ENCODE results near the gene GLYATL2.

Gene GLYATL2

DNA sequence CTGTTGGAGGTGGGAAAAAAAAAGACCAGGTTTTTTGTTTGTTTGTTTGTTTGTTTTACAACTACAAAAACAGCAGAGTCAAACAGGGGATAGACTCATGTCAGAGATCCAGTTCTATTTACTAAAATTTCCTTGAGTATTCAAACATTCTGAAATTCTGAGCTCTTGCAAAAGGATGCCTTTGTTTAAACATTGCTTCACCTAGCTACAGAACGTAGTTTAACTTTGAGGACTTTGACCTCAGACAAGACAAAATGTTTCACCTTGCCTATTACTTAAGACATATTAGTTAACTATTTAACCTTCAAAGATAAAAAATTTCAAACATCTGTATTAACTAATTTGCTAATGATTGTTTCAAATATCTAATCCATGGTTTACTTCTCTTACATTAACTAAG is 36.1 kb upstream of the GLYATL2 start:
- H2AFZ ChIP-seq (ENCODE audit: low read depth, low read length) = no peak overlapping the region
- H4K20me1 ChIP-seq (ENCODE audit: insufficient read depth, low read length) = no peaks in the 10 kb centered on the region
- no peak overlapping the region for H3K4me2 ChIP-seq (ENCODE audit: low read length)
- H3K27me3 ChIP-seq (ENCODE audit: low read depth, low read length) = no peaks in the 10 kb centered on the region
- no peak overlapping the region for H3K27ac ChIP-seq (ENCODE audit: low read length)
- H3K4me3 ChIP-seq (ENCODE audit: low read length) = no peak overlapping the region
- H3K9me3 ChIP-seq (ENCODE audit: insufficient read depth, low read length) = no peaks in the 10 kb centered on the region
- no peaks in the 10 kb centered on the region for H3K4me1 ChIP-seq (ENCODE audit: low read length)
- TF ChIP-seq CTCF (IDR thresholded peaks at IDR 0.05; ENCODE audit: low read depth, low read length) = no peak
- TF ChIP-seq EZH2phosphoT487 (IDR thresholded peaks at IDR 0.05; ENCODE audit: low read depth) = no peak
- no peaks in the 10 kb centered on the region for H3K79me2 ChIP-seq (ENCODE audit: low read length)
- H3K9ac ChIP-seq (ENCODE audit: low read length) = no peak overlapping the region
- H3K36me3 ChIP-seq (replicated peaks; ENCODE audit: low read depth, low read length) = no peaks in the 10 kb centered on the region

DNA sequence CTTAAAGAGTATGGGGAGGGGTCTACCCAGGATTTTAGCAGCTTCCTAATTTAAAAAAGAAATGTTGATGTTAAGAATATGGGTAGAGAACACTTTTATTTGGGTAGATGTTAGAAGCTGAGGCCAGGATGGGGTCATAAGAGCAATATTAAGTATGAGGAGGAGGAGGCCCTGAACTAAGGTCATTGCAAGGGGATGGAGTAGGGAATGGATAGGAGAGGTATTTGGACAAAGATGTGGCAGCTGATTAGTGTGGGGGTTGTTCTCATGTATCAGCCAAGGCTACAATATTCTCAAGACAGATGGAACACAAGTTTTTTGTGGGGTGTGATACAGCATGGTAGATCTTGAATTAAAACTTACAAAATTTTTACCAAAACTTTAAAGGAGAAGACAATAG is 35.7 kb upstream of the GLYATL2 start:
- H3K79me2 ChIP-seq (ENCODE audit: low read length) = no peaks in the 10 kb centered on the region
- H4K20me1 ChIP-seq (ENCODE audit: insufficient read depth, low read length) = no peaks in the 10 kb centered on the region
- H3K4me3 ChIP-seq (ENCODE audit: low read length) = no peak overlapping the region

DNA sequence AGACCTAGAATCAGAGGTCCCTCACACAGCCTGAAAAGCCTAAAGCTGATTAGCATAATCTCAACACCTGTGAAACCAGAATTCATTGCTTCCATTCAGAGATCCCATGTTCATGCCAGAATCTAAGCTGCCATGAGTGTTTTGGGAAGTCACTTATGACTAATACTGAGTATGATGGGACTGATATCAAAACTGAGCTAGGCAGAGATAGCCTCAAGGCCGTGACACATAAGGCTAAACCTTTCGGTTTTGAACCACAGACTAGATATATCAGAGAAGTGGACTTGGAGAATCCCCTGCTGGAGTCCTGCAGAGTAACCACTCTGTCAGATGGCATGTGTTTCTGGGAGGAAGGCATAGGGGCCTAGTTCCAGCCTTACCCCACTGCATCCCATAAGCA is 23.1 kb upstream of the GLYATL2 start:
- H4K20me1 ChIP-seq (ENCODE audit: insufficient read depth, low read length) = no peaks in the 10 kb centered on the region
- H3K9ac ChIP-seq (ENCODE audit: low read length) = no peak overlapping the region
- no peak overlapping the region for H3K4me3 ChIP-seq (ENCODE audit: low read length)
- no peaks in the 10 kb centered on the region for H3K27me3 ChIP-seq (ENCODE audit: low read depth, low read length)
- H3K9me3 ChIP-seq (ENCODE audit: insufficient read depth, low read length) = no peaks in the 10 kb centered on the region
- no peaks in the 10 kb centered on the region for H3K4me1 ChIP-seq (ENCODE audit: low read length)
- H3K4me2 ChIP-seq (ENCODE audit: low read length) = no peak overlapping the region
- H2AFZ ChIP-seq (ENCODE audit: low read depth, low read length) = no peak overlapping the region
- TF ChIP-seq EZH2phosphoT487 (IDR thresholded peaks at IDR 0.05; ENCODE audit: low read depth) (no peak), CTCF (IDR thresholded peaks at IDR 0.05; ENCODE audit: low read depth, low read length) (no peak)
- H3K36me3 ChIP-seq (replicated peaks; ENCODE audit: low read depth, low read length) = no peaks in the 10 kb centered on the region
- H3K79me2 ChIP-seq (ENCODE audit: low read length) = no peaks in the 10 kb centered on the region
- no peak overlapping the region for H3K27ac ChIP-seq (ENCODE audit: low read length)

More for the DNA sequence above, 35.7 kb upstream of the GLYATL2 start:
- no peak overlapping the region for H3K4me2 ChIP-seq (ENCODE audit: low read length)
- H3K9me3 ChIP-seq (ENCODE audit: insufficient read depth, low read length) = no peaks in the 10 kb centered on the region
- TF ChIP-seq CTCF (IDR thresholded peaks at IDR 0.05; ENCODE audit: low read depth, low read length) = no peak
- TF ChIP-seq EZH2phosphoT487 (IDR thresholded peaks at IDR 0.05; ENCODE audit: low read depth) = no peak
- no peaks in the 10 kb centered on the region for H3K4me1 ChIP-seq (ENCODE audit: low read length)
- H3K9ac ChIP-seq (ENCODE audit: low read length) = no peak overlapping the region
- no peak overlapping the region for H3K27ac ChIP-seq (ENCODE audit: low read length)
- H3K27me3 ChIP-seq (ENCODE audit: low read depth, low read length) = no peaks in the 10 kb centered on the region
- H3K36me3 ChIP-seq (replicated peaks; ENCODE audit: low read depth, low read length) = no peaks in the 10 kb centered on the region
- H2AFZ ChIP-seq (ENCODE audit: low read depth, low read length) = no peak overlapping the region

DNA sequence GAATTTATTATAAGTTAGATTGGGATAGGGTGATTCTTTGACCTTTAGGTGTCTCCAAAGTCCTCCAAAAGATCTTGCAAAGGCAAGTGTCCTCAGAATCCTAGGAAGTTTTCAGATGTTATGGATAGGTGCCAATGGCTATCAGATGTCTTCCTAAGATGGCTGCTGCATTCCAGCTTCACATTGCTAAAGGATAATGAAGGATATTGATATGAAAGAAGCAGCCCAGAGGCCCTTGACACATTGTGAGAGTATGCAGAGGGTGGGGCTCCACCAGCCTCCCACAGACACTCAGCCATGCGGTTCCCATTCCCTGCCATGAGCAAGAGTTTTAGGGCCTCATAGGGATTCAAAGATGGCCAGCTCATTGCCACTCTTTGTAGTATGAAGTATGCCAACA is 22.3 kb upstream of the GLYATL2 start:
- Histone ChIP-seq H3K79me2 (ENCODE audit: low read length) (no peaks in the 10 kb centered on the region), H3K4me1 (ENCODE audit: low read length) (no peaks in the 10 kb centered on the region), H4K20me1 (ENCODE audit: insufficient read depth, low read length) (no peaks in the 10 kb centered on the region), H3K4me3 (ENCODE audit: low read length) (no peak overlapping the region), H3K27ac (ENCODE audit: low read length) (no peak overlapping the region), H3K9me3 (ENCODE audit: insufficient read depth, low read length) (no peaks in the 10 kb centered on the region), H3K4me2 (ENCODE audit: low read length) (no peak overlapping the region), H2AFZ (ENCODE audit: low read depth, low read length) (no peak overlapping the region), H3K36me3 (replicated peaks; ENCODE audit: low read depth, low read length) (no peaks in the 10 kb centered on the region), H3K9ac (ENCODE audit: low read length) (no peak overlapping the region), H3K27me3 (ENCODE audit: low read depth, low read length) (0 out of 2 replicates have a peak, but pooled peaks cover 3% of the 10 kb centered on the region)
- TF ChIP-seq EZH2phosphoT487 (IDR thresholded peaks at IDR 0.05; ENCODE audit: low read depth) = no peak
- TF ChIP-seq CTCF (IDR thresholded peaks at IDR 0.05; ENCODE audit: low read depth, low read length) = no peak
